Hematopoietic multipotent progenitor cell (in vitro differentiated cells): Measurements from ENCODE around the gene GPA33. TPM values are rescaled to one million over a fixed set of nuclear protein-coding genes. Genes with fewer than 3 reads are reported as not detected.
"Not testable (repeated sequence)": the region's sequence is repeated elsewhere in the genome, so short reads cannot be mapped to it uniquely, and the experiment has no call there.

Experiments used
- DNase-seq, 3 donors: peaks; one replicate each; pipeline ENCODE4 v3.0.0-alpha.2; 2011 to 2015; ENCODE audit warnings: low read depth in 2 of 3, low spot score in 2 of 3
- total RNA-seq: library from RNA; depleted of rRNA; stranded (reverse); fragments of >200 nt; gene quantifications from one replicate; pipeline ENCODE4 v1.2.3, GENCODE V29; 2012

Gene GPA33
- total RNA-seq, 1 donor, result 3.5 TPM

GRCh38 chr1:167060141-167061072, 29.8 kb downstream of the GPA33 start:
- peak in 1 of 3 donors; percentile 23 for DNase-seq

DNA sequence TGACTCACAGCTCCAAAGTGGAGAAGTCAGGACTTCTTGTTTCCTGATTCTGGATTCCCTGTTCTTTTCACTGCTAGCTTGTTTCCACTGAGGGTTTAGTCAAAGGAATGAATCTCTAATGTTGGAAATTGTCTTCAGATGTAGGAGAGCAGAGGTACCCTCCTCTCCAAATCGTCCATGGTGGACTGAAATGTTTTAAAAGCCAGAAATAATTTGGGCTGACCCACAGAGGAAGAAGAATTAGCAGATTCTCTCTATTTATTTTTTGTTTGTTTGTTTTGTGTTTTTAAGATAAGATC, 30.4 kb downstream of the GPA33 start:
- no peak for DNase-seq

- DNase-seq, result peak; percentile 53 to 68 (median 61)
Measured at GRCh38 chr1:167059045-167059808, 30.9 kb downstream of the GPA33 start.

GRCh38 chr1:167057241-167057688, 32.9 kb downstream of the GPA33 start:
- peak in 2 of 3 donors; percentile 74 to 79 for DNase-seq

GRCh38 chr1:167056529-167057231, 33.5 kb downstream of the GPA33 start:
- peak in 1 of 3 donors; percentile 50 for DNase-seq

GRCh38 chr1:167054946-167055630, 35.1 kb downstream of the GPA33 start:
- DNase-seq, result peak in 1 of 3 donors; percentile 21

GRCh38 chr1:167054531-167054930, 35.6 kb downstream of the GPA33 start:
- no peak for DNase-seq

- DNase-seq, result no peak
Measured at GRCh38 chr1:167052389-167052788, 37.8 kb downstream of the GPA33 start.

DNA sequence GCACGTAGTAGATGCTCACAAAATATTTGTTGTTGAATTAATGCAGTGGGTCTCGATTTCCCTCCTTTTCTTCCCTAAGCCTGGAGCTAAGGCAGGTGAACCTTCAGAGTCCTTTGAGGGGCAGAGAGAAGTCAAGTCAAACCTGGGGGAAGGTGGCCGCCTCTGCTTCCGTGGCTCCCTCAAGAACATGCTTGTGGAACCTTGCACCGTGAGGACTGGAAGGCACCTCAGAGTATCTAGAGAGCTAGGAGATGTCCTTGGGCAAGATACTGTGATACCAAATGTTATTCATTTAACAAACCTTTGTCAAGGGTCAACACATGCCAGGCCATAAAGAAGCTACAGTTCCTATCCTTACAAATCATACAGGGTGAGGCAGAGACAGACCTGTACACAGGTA, 38.3 kb downstream of the GPA33 start:
- no peak for DNase-seq

DNA sequence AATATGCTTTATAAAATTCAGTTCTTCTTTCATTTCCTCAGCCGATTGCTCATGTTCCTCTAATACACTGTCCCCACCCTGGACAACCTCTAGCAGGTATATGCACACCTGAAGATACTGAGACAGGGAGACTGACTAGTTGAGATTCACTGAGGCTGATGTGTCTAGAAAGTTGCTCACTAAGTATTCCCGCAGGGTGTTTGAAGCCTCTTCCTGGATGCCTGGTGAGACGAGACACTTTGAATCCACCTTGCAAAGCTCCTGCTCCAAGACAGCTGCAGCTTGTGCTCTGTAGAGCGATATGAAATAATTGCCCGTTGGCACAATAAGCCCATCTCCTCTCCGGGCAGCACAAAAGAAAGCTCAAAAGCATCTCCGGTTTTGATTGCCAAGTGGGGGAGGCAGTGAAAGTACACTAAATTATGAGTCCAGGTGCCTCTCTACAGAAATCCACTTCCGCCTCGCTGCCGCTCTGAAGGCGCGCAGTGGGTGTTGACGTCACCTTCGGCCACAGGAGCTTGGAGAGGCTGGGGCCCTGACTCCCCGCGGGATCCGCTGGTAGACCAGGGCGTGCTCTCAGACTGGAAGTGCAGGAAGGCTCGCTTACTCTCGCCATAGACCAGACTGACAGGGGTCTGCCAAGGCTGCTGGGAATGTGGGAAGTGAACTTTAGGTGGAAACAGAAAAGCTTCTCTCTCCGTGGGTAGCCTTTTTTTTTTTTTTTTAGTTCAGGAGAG, 46.3 kb downstream of the GPA33 start:
- DNase-seq, result peak; percentile 24 to 83 (median 69)

GRCh38 chr1:167033646-167034045, 56.5 kb downstream of the GPA33 start:
- DNase-seq, result no peak

- DNase-seq, result not testable (repeated sequence)
Measured at GRCh38 chr1:167029553-167029952, 60.6 kb downstream of the GPA33 start.

DNA sequence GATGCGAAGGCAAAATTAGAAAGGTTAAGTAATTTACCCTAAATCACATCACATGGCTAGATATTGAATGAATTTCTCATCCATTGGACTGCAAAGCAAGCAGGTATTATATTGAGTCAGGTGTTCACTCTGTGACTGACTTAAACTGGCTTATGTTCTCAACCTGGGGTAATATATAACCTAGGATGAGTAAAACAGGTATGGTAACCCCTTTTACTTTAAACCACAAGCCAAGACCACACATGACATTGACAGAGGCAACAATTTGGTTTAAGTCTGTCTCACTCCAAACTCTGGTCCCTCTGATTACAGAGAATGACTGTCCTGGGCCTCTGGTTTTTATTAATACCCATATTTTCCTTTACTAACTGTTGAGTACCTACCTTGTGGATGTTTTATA, 67.8 kb downstream of the GPA33 start:
- no peak for DNase-seq

DNA sequence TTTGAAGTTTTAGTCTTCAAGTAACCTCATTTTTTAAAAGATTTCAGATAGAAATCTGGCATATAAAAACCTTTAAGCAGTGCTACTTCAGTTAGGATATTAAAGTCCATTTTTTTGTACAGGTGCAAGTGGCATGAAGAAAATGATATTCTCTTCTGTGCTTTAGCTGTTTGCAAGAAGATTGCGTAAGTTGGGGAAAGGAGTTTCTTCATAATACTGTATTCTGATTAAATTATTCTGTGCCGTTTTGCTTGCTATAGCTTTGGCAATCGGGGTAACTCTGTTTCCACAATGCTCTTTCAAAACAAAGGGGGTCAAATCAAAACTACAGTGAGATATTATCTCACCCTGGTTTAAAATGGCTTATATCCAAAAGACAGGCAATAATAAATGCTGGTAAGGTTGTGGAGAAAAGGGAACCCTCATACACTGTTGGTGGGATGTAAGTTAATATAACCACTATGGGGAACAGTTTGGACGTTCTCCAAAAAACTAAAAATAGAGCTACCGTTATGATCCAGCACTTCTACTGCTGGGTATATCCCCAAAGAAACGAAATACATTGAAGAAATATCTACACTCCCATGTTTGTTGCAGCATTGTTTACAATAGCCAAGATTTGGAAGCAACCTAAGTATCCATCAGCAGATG, 74.0 kb downstream of the GPA33 start:
- peak in 1 of 3 donors; percentile 22 for DNase-seq

- DNase-seq, result no peak
Measured at GRCh38 chr1:167013108-167013929, 76.9 kb downstream of the GPA33 start.

DNA sequence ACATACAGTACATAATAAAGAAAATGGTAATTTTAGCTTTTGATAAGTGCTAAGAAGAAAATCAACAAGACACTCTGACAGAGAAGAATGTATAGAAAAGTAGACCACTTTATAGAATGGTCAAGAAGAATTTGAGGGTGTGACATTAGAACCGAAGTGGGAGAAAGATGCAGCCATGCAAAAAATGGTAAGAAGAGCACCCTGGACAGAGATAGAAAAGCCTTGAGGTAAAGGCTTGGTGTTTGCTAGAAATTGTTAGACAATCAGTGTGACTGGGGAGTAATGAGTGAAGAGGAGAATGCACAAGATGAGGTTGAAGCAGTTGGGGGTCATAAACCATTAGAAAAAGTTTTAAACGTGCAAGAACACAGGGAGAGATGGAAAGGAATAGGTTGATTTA, 77.6 kb downstream of the GPA33 start:
- no peak for DNase-seq

- no peak for DNase-seq
Measured at GRCh38 chr1:167011560-167012191, 78.5 kb downstream of the GPA33 start.

- no peak for DNase-seq
Measured at GRCh38 chr1:167003711-167004110, 86.5 kb downstream of the GPA33 start.
